ENCODE measurements around the gene SPATA31D1.

SPATA31D1 gene

GRCh38 chr9:82024908-82025307 lies 36.3 kb downstream of the SPATA31D1 start:
- no peak for DNase-seq

DNA sequence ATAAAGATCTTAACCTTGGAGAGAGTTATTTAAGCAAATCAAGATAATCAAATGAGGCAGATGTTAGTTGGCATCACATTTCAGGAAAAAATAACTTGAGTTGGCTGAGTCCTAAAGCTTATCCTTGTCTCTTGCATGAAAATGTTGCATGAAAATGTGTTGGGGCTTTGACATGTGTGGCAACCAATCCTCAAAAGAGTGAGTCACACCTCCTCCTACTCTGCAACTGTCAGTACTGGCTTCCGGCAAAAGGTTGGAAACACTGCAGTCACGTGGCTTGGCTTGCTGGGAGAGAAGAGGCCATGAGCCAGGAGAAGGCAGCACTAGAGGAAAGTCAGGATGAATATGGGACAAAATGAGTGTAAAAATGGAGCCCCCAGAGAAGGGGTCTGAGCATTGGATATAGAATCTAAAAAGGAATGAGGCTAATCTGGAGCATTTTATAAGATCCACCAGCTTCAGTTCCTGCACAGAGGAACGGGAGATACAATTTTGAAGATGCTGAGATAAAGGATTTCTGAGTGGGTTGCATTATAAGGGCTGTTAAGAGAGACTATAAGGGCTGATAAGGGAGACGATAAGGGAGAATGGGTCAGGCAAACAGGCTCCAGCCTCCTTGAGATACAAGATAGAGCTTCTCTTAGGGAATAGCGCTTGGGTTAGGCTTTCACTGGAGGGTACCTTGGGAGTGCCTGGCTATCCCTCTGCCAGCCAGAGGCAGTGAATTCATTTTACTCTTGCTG lies 43.1 kb downstream of the SPATA31D1 start:
- DNase-seq: no peak

- no peak for DNase-seq
Observed at GRCh38 chr9:82034956-82035731, 46.6 kb downstream of the SPATA31D1 start.

- DNase-seq: no peak
Observed at GRCh38 chr9:82036086-82036485, 47.5 kb downstream of the SPATA31D1 start.

DNA sequence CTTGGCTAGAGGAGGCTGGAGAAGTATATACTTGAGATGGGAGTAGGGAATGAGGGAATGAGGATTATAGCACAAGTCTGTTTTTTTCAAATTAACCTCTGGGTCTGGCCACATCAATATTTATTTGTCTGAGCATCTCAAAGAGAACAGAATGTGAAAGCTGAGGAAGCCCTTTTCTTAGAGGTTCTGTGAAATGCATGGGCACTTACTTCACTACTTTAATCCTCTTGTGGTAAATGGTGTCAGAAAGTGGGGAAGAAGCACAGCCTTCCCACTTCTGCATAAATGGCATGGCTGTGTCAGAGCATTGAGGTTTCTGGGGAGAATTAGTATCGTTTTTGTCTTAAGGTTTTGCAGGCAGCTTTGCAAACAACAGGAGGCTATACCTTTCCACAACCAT lies 48.6 kb downstream of the SPATA31D1 start:
- no peak for DNase-seq

GRCh38 chr9:82038897-82039296 lies 50.3 kb downstream of the SPATA31D1 start:
- DNase-seq: no peak
